COLO829 (cell line): ENCODE measurements around the gene NSG2.
A peak's percentile ranks its signal among the peaks of the same experiment; 100 is the strongest.

Source experiments
- DNase-seq: peaks from one replicate; pipeline ENCODE4 v3.0.0; 2012; ENCODE audit warnings: low spot score

NSG2 gene

GRCh38 chr5:174045470-174046025 lies at the start of gene NSG2:
Gene NSG2, plus strand, starts transcription at chr5:174045706. Its CDS starts 1,050 bp downstream, at chr5:174046756.
- peak; percentile 67 for DNase-seq

- no peak for DNase-seq
These were observed 48.2 kb upstream of the NSG2 start for GRCh38 chr5:173997331-173997730.

GRCh38 chr5:173998531-173998930 lies 47.0 kb upstream of the NSG2 start:
- no peak for DNase-seq

GRCh38 chr5:174000076-174000475 lies 45.4 kb upstream of the NSG2 start:
- DNase-seq = no peak

GRCh38 chr5:174003795-174004194 lies 41.7 kb upstream of the NSG2 start:
- no peak for DNase-seq

- no peak for DNase-seq
These were observed 36.6 kb upstream of the NSG2 start for GRCh38 chr5:174008922-174009321.

GRCh38 chr5:174010365-174010764 lies 35.1 kb upstream of the NSG2 start:
- DNase-seq = no peak

- DNase-seq = no peak
These were observed 34.1 kb upstream of the NSG2 start for GRCh38 chr5:174011441-174011840.

- peak; percentile 39 for DNase-seq
These were observed 25.2 kb upstream of the NSG2 start for GRCh38 chr5:174020069-174020927.

GRCh38 chr5:174020928-174021304 lies 24.6 kb upstream of the NSG2 start:
- DNase-seq = no peak

GRCh38 chr5:174022384-174023095 lies 23.0 kb upstream of the NSG2 start:
- DNase-seq = no peak

- DNase-seq = no peak
These were observed 15.2 kb upstream of the NSG2 start for GRCh38 chr5:174030286-174030685.

- no peak for DNase-seq
These were observed 846 bp upstream of the NSG2 start for GRCh38 chr5:174044466-174045254.

- no peak for DNase-seq
These were observed 1.1 kb downstream of the NSG2 start for GRCh38 chr5:174046558-174046957.

GRCh38 chr5:174047472-174048099 lies 2.1 kb downstream of the NSG2 start:
- DNase-seq = no peak

- no peak for DNase-seq
These were observed 7.1 kb downstream of the NSG2 start for GRCh38 chr5:174052636-174053035.

- no peak for DNase-seq
These were observed 8.4 kb downstream of the NSG2 start for GRCh38 chr5:174053905-174054304.

- no peak for DNase-seq
These were observed 10.8 kb downstream of the NSG2 start for GRCh38 chr5:174056064-174056847.

- DNase-seq = no peak
These were observed 11.7 kb downstream of the NSG2 start for GRCh38 chr5:174057206-174057605.

- DNase-seq = no peak
These were observed 13.1 kb downstream of the NSG2 start for GRCh38 chr5:174058433-174059122.
